HG02588 (cell line): ENCODE results near the gene COP1.

ENCODE experiments used
- ATAC-seq: cut with Tn5 transposase; IDR thresholded peaks from one replicate; pipeline ENCODE4 v1.9.1; 2021; ENCODE audit warnings: mild to moderate bottlenecking, moderate library complexity; ENCODE audit not compliant: unreplicated experiment

Gene COP1

DNA sequence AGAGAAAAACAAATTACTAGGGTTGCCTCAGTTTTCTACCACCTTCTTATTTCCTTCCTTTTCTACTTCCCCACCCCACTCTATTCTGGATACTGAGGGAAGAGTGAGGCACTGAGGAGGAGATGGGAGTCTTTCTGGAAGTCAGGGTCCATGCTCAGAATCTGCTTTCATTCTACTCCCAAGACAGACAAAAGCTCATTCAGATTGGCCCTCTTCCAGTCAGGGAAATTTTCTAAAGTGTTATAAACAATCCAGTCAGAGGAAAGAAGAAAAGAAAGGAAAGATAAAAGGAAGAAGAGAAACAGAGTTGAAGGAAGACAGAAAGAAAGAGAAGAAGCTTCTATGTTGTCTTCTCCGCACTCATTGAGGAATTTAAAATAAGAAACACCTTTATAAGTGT lies 228.6 kb downstream of the COP1 start:
- no peak for ATAC-seq

DNA sequence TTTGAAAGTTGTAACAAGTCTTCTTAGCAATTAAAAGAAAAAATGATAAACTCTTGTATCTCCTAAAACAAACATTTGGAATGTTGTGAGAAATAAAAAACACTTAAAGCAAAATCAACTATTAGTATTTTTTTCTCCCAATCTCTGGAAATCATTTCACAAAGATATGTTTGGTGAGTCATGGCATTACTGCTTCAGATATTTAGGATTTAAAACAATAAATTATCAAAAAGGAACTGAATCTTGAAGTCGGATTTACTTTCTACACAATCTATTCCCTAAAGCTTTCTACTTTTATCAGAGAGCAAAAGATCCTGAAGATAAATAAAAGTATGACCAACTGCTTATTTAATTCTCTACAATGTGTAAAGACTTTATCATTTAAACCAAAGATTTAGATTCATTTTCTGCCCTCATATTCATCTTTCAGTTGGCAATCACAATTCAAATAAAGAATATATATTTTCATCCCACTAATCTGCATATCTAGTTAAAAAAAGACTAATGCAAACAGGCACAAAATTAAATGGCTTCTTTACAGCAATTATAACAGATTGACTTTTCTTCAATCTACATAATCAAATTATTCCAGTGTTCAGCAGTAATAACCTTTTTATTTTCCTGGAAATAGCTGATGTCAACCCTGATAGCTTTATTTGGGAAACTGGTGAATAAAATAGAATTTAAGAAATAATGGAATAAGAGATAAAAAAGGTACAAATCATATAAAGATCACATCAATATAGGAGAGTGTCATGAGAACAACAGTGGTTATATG lies 230.0 kb downstream of the COP1 start:
- ATAC-seq = no peak

GRCh38 chr1:175969231-175969630 lies 237.9 kb downstream of the COP1 start:
- ATAC-seq = no peak

GRCh38 chr1:175968486-175969172 lies 238.5 kb downstream of the COP1 start:
- no peak for ATAC-seq

GRCh38 chr1:175963740-175964139 lies 243.3 kb downstream of the COP1 start:
- ATAC-seq = no peak

DNA sequence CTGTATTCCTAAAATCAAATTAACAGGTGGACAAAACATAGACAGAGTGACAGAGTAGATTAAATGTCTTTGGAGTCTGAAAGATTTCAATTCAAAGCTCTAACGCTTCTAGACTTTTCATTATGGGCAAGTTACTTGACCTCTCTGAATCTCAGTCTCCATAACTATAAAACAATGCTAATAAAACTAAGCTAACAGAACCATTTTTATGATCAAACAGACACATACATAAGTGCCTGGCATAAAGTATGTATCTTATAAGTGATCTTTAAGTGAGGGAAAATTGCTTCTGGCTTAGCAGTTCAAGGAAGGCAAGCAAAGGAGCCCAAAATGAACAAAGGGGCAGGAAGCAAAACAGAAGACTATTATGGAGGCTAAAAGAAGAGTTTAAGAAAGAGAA lies 246.9 kb downstream of the COP1 start:
- ATAC-seq = no peak

GRCh38 chr1:175951627-175952026 lies 255.5 kb downstream of the COP1 start:
- ATAC-seq = no peak

- ATAC-seq = no peak
Observed at GRCh38 chr1:175947771-175948170, 259.3 kb downstream of the COP1 start.

GRCh38 chr1:175944591-175944990 lies 262.5 kb downstream of the COP1 start:
- no peak for ATAC-seq

DNA sequence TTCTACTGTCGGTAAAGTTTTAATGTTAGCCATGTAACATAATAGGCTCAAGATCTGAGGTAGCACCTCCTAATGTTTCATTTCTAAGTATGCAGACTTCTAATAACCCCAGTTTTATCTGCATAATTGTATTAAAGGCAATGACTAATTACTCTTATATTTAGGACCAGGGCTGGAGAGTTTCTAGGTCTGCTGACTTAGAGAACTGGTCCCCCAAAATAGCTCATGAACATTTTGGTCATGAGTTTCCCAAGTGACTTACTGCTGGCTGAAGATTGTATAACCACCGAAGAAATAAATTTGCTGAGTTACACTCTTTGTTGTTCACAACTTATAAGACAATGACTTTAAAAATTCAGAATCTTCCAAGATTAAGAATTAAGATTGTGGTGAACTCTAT lies 265.9 kb downstream of the COP1 start:
- ATAC-seq = no peak

GRCh38 chr1:175936736-175937135 lies 270.4 kb downstream of the COP1 start:
- ATAC-seq = no peak

DNA sequence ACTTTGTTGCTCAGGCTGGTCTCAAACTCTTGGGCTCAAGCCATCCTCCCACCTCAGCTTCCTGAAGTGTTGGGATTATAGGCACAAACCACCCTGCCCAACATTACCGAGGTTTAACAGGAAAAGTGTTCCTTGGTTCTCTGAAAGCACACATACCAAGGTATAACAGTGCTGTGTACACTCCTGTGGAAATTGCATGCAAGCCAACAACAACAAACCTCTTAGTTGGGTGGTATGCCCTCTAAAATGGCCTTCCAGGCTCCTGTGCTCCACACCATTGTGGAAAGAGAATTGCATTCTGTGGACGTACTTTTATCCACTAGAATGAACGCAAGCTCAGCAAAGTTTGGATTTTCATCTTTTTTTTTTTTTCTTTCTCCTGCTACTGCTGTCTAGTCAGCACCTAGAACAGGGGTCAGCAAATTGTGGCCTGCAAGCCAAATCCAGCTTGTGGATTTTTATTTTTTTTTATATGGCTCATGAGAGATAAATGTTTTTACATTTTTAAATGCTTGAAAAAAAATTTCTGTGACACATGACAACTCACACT lies 271.4 kb downstream of the COP1 start:
- ATAC-seq = no peak

GRCh38 chr1:175935166-175935565 lies 271.9 kb downstream of the COP1 start:
- no peak for ATAC-seq

GRCh38 chr1:175933801-175934200 lies 273.3 kb downstream of the COP1 start:
- ATAC-seq = no peak

DNA sequence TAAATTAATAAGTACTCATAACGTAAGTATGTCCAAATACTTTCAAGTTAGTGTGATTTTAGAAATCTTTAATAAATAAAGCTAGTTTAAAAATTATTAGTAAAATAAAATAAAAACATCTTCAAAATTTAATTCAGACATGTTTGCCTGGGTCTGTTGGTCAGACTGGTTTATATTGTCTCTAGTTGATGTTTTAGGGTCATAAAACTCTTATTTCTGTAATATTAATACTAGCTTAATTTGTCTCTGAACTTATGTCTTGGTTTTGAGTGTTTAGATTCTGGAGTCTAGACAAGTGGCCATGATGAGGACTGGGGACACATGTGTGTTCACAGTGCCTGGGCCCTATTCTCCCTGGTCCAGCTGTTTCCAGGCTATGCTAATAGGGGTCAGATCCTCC lies 279.1 kb downstream of the COP1 start:
- ATAC-seq = no peak

GRCh38 chr1:175922254-175922881 lies 284.7 kb downstream of the COP1 start:
- ATAC-seq = no peak

DNA sequence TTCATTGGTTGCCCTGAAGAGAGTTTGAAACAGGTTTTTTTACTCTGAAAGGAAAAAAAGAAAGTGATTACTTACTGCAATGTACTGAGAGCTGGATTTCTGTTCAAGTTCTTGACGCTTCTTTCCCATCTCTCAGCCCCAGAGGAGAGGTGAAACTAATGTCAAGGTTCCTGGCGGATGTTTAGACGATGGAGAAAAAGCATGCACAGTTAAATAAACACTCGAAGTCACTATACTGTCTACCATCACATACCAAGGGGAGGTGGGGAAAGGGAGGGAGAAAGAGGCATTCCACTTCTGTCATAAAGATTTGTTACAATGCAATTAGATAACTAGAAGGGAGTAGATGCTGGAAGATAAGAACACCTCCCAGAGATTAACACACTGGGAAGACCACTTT lies 286.7 kb downstream of the COP1 start:
- ATAC-seq = no peak

DNA sequence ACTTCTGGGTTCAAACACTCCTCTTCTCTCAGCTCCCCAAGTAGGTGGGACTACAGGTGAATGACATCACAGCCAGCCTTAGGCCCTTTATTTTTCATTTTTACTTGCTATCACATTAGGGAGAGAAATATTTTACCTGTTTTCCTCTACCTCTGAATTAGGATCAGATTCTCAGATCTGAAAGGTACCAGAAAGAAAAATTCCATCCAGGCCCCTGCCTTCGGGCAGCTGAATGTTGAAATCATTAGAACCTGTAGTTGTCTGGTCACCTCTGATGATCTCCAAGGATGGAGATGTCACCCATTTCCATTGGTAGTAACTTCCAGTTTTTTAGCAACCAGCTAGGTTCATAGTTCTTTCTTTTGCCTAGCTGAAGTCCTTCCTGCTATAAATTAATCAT lies 288.1 kb downstream of the COP1 start:
- no peak for ATAC-seq

- ATAC-seq = no peak
Observed at GRCh38 chr1:175918364-175918801, 288.7 kb downstream of the COP1 start.

DNA sequence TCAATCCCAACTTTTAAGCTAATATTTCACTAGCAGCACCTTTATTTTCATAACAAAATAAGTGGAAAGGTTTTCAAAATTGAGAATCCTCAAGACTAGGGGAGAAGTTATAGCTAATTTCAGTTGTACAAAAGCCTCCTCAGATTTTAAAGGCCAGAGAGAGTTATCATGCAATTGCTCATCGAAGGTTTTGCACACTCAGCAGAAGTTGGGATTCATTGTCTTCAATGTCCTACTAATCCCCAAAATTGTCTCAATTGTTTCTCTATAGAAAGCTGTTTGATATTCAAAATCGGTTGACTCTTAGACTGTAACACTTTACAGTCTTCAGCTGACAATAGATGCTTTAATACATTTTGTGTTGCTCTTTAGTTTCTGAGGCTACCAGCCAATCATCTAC lies 293.0 kb downstream of the COP1 start:
- no peak for ATAC-seq

GRCh38 chr1:175911138-175911537 lies 295.9 kb downstream of the COP1 start:
- no peak for ATAC-seq

DNA sequence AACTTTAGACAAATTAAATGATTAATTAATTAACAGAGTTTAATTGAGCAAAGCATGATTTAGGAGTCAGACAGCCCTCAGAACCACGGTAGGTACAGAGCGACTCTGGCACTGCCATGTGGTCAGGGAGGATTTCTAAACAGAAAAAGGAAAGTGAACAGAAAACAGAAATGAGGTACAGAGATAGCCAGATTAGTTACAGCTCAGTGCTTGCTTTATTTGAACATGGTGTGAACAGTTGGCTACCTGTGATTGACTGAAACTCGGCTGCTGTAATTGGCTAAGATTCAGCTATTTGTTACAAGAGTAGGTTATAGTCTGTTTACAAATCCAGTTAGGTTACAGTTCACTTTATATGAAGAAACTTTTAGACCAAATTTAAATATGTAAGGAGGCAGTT lies 300.7 kb downstream of the COP1 start:
- ATAC-seq = no peak
